Measurements from ENCODE around the gene ATP1A3. TPM values are rescaled to one million over a fixed set of nuclear protein-coding genes. Genes with fewer than 3 reads are reported as not detected.

Gene ATP1A3
- total and polyA plus RNA-seq, 2 donors (not counting 1 experiment from before 2014, with no cell fraction given), result 1.2 to 3.8 TPM

- no peaks in the 10 kb centered on the region for H4K20me1 ChIP-seq (ENCODE audit: control insufficient read depth, insufficient read depth, low read length, poor library complexity, severe bottlenecking)
- TF ChIP-seq EZH2 (IDR thresholded peaks at IDR 0.05; ENCODE audit: borderline replicate concordance, insufficient read depth, low read depth, low read length, poor library complexity, severe bottlenecking) (no peak), CTCF (IDR thresholded peaks at IDR 0.05) (peak; percentile 21)
- no peaks in the 10 kb centered on the region for H3K4me1 ChIP-seq (ENCODE audit: control insufficient read depth in 2 of 2, insufficient read depth in 2 of 2, low read length in 2 of 2)
- H3K79me2 ChIP-seq (ENCODE audit: control insufficient read depth, insufficient read depth, low read length), result no peaks in the 10 kb centered on the region
- WGBS (ENCODE audit: insufficient coverage), result 100% methylated on average over 4 of the region's 8 CpGs
- ChIA-PET CTCF (interaction anchor here (0.6 to 2.2 kb wide), 7 partner anchors 10 to 825 kb away, joined by 3 to 6 read pairs (median 3); no protein-coding TSS in a partner anchor), POLR2A (no interaction called here)
- no peak overlapping the region for H3K4me3 ChIP-seq (ENCODE audit: control extremely low read depth in 1 of 5, extremely low read depth in 1 of 5, insufficient read depth in 1 of 5, low read depth in 2 of 5, low read length in 4 of 5)
- no peaks in the 10 kb centered on the region for H3K36me3 ChIP-seq (replicated peaks in 1 of 2; ENCODE audit: control extremely low read depth in 1 of 2, control insufficient read depth in 1 of 2, extremely low read depth in 1 of 2, insufficient read depth in 2 of 2, low read length in 1 of 2)
- H3K27ac Mint-ChIP-seq, result no peak overlapping the region
- intact Hi-C loops (cut with micrococcal nuclease), result no loop called here
- DNase-seq (no peak), ATAC-seq (ENCODE audit: low read depth) (no peak)
- no peaks in the 10 kb centered on the region for H3K4me1 Mint-ChIP-seq
- peaks cover 30% of the 10 kb centered on the region for H3K27me3 Mint-ChIP-seq
- H3K27me3 ChIP-seq (replicated peaks in 1 of 4; ENCODE audit: control extremely low read depth in 1 of 4, control insufficient read depth in 3 of 4, insufficient read depth in 4 of 4, low read length in 3 of 4), result peaks cover 0 to 11% (median 0%) of the 10 kb centered on the region in 4 experiments
- H2AFZ ChIP-seq (ENCODE audit: insufficient read depth, low read depth, low read length, poor library complexity, severe bottlenecking), result no peak overlapping the region
- no peaks in the 10 kb centered on the region for H3K9me3 ChIP-seq (ENCODE audit: control extremely low read depth in 1 of 3, control insufficient read depth in 2 of 3, insufficient read depth in 1 of 3, low read length in 2 of 3)
- no peak overlapping the region for H3K4me2 ChIP-seq (replicated peaks; ENCODE audit: low read depth, low read length, poor library complexity, severe bottlenecking)
- no peak overlapping the region for H3K4me3 Mint-ChIP-seq
- H3K9ac ChIP-seq (ENCODE audit: low read length), result no peak overlapping the region
- no peaks in the 10 kb centered on the region for H3K9me3 Mint-ChIP-seq (ENCODE audit: insufficient read depth)
- H3K27ac ChIP-seq (ENCODE audit: low read length in 2 of 2), result no peak overlapping the region
These were observed 34.5 kb upstream of the ATP1A3 start for GRCh38 chr19:42028304-42029216.

- ChIA-PET POLR2A (no interaction called here), CTCF (no interaction called here)
- H3K4me1 Mint-ChIP-seq, result no peaks in the 10 kb centered on the region
- no peak overlapping the region for H3K4me3 Mint-ChIP-seq
- H3K4me3 ChIP-seq (ENCODE audit: control extremely low read depth in 1 of 5, extremely low read depth in 1 of 5, insufficient read depth in 1 of 5, low read depth in 2 of 5, low read length in 4 of 5), result no peak overlapping the region
- no peaks in the 10 kb centered on the region for H3K4me1 ChIP-seq (ENCODE audit: control insufficient read depth in 2 of 2, insufficient read depth in 2 of 2, low read length in 2 of 2)
- TF ChIP-seq CTCF (IDR thresholded peaks at IDR 0.05), result no peak
- no peak for TF ChIP-seq EZH2 (IDR thresholded peaks at IDR 0.05; ENCODE audit: borderline replicate concordance, insufficient read depth, low read depth, low read length, poor library complexity, severe bottlenecking)
- H3K9ac ChIP-seq (ENCODE audit: low read length), result no peak overlapping the region
- intact Hi-C loops (cut with micrococcal nuclease), result no loop called here
- peaks cover 0 to 7% (median 0%) of the 10 kb centered on the region in 4 experiments for H3K27me3 ChIP-seq (replicated peaks in 1 of 4; ENCODE audit: control extremely low read depth in 1 of 4, control insufficient read depth in 3 of 4, insufficient read depth in 4 of 4, low read length in 3 of 4)
- H3K9me3 ChIP-seq (ENCODE audit: control extremely low read depth in 1 of 3, control insufficient read depth in 2 of 3, insufficient read depth in 1 of 3, low read length in 2 of 3), result no peaks in the 10 kb centered on the region
- H2AFZ ChIP-seq (ENCODE audit: insufficient read depth, low read depth, low read length, poor library complexity, severe bottlenecking), result no peak overlapping the region
- H3K36me3 ChIP-seq (replicated peaks in 1 of 2; ENCODE audit: control extremely low read depth in 1 of 2, control insufficient read depth in 1 of 2, extremely low read depth in 1 of 2, insufficient read depth in 2 of 2, low read length in 1 of 2), result no peaks in the 10 kb centered on the region
- no peak for DNase-seq
- H3K27ac Mint-ChIP-seq, result no peak overlapping the region
- H3K27ac ChIP-seq (ENCODE audit: low read length in 2 of 2), result no peak overlapping the region
- H4K20me1 ChIP-seq (ENCODE audit: control insufficient read depth, insufficient read depth, low read length, poor library complexity, severe bottlenecking), result no peaks in the 10 kb centered on the region
- H3K4me2 ChIP-seq (replicated peaks; ENCODE audit: low read depth, low read length, poor library complexity, severe bottlenecking), result no peak overlapping the region
- ATAC-seq (ENCODE audit: low read depth), result no peak
- no peaks in the 10 kb centered on the region for H3K9me3 Mint-ChIP-seq (ENCODE audit: insufficient read depth)
- no peaks in the 10 kb centered on the region for H3K79me2 ChIP-seq (ENCODE audit: control insufficient read depth, insufficient read depth, low read length)
- whole genome bisulfite sequencing (ENCODE audit: insufficient coverage), result 91% methylated on average over 12 of the region's 12 CpGs
- H3K27me3 Mint-ChIP-seq, result peaks cover 21% of the 10 kb centered on the region
These were observed 30.6 kb upstream of the ATP1A3 start for GRCh38 chr19:42024622-42025111.

Data from B cell (primary cell).